Nephron (organoid): ENCODE results near the gene KDM5C.

Source experiments
- H3K27ac Mint-ChIP-seq, 3 experiments: 2 replicates each; pipeline ENCODE4 v1.8.0; 2020; ENCODE audit warnings: mixed read lengths in 3 of 3, mild to moderate bottlenecking in 2 of 3, moderate library complexity in 1 of 3
- H3K27me3 Mint-ChIP-seq: 2 replicates; pipeline ENCODE4 v1.8.0; 2021; ENCODE audit warnings: low read depth, mild to moderate bottlenecking, moderate library complexity, mixed read lengths
- H3K36me3 Mint-ChIP-seq: 2 replicates; pipeline ENCODE4 v1.8.0; 2020; ENCODE audit warnings: low read depth, mixed read lengths
- H3K4me1 Mint-ChIP-seq: 2 replicates; pipeline ENCODE4 v1.8.0; 2020; ENCODE audit warnings: mixed read lengths
- H3K4me3 Mint-ChIP-seq, 3 experiments: 2 replicates each; pipeline ENCODE4 v1.8.0; 2020; ENCODE audit warnings: mild to moderate bottlenecking in 3 of 3, mixed read lengths in 3 of 3, moderate library complexity in 2 of 3
- H3K9me3 Mint-ChIP-seq: 2 replicates; pipeline ENCODE4 v1.8.0; 2020; ENCODE audit warnings: mixed read lengths
- TF ChIP-seq, protein P1 (sequence below), 3 experiments: fragments of 200-600 bp; sonication (generic); IDR thresholded peaks; one replicate each; pipeline ENCODE4 v1.5.0; 2021; ENCODE audit warnings: antibody characterized with exemption in 3 of 3; ENCODE audit not compliant: unreplicated experiment in 3 of 3

KDM5C gene

DNA sequence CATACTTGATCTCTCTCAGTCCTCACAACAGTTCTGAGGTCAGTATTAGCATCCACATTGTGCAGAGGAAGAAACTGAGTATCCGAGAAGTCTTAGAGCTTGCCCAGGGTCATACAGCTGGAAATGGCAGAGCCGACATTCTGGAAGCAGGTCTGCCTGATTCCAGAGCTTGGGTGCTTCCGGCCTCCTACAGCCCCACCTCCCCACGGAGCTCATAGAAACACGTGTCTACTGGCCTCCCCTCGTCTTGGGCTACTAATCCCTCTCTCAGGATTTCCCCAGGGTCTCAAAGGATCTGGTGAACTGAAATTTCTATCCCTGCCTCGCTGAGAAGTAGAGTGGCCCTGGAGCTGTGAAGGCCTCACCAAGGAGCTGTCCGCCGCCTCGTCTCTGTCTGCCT lies 12.0 kb upstream of the KDM5C start:
- H3K27ac Mint-ChIP-seq = no peak overlapping the region
- no peaks in the 10 kb centered on the region for H3K4me1 Mint-ChIP-seq
- H3K9me3 Mint-ChIP-seq = peaks cover 8% of the 10 kb centered on the region
- TF ChIP-seq, protein P1, sequence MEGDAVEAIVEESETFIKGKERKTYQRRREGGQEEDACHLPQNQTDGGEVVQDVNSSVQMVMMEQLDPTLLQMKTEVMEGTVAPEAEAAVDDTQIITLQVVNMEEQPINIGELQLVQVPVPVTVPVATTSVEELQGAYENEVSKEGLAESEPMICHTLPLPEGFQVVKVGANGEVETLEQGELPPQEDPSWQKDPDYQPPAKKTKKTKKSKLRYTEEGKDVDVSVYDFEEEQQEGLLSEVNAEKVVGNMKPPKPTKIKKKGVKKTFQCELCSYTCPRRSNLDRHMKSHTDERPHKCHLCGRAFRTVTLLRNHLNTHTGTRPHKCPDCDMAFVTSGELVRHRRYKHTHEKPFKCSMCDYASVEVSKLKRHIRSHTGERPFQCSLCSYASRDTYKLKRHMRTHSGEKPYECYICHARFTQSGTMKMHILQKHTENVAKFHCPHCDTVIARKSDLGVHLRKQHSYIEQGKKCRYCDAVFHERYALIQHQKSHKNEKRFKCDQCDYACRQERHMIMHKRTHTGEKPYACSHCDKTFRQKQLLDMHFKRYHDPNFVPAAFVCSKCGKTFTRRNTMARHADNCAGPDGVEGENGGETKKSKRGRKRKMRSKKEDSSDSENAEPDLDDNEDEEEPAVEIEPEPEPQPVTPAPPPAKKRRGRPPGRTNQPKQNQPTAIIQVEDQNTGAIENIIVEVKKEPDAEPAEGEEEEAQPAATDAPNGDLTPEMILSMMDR (IDR thresholded peaks at IDR 0.05; ENCODE audit: unreplicated experiment in 3 of 3) = no peak
- no peaks in the 10 kb centered on the region for H3K27me3 Mint-ChIP-seq
- H3K36me3 Mint-ChIP-seq = peaks cover 10% of the 10 kb centered on the region
- no peak overlapping the region for H3K4me3 Mint-ChIP-seq

DNA sequence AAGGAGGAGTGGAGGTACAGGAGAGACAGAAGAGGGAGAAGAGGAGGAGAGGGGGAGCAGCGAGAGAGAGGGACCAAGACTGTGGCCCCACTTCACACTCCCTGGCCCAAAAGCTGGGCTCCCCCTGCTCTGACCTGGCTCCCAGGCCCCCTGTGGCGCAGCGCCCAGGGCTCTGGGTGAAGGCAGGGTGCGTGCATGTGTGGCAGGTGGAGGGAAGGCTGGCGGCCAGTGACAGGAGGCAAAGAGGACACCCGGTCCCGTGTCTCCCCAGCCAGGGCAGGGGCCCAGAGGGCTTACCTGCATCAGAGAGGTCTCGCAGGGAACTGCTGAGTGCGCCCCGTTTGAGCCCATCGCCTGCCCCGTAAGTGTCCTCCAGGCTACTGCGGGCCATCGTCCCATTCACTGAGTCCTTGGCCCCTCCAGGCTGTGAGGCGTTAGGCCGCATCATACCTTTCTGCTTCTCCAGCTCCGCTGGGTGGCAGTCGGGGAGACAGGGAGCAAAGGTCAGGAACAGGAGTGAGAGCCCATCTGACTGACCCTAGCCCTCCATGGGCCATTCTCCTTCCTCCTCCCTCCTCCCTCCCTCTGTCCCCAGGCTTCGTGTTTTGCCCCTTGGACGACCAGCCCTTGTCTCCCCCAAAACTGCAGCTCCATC lies 11.1 kb upstream of the KDM5C start:
- no peaks in the 10 kb centered on the region for H3K4me1 Mint-ChIP-seq
- no peak overlapping the region for H3K27ac Mint-ChIP-seq

DNA sequence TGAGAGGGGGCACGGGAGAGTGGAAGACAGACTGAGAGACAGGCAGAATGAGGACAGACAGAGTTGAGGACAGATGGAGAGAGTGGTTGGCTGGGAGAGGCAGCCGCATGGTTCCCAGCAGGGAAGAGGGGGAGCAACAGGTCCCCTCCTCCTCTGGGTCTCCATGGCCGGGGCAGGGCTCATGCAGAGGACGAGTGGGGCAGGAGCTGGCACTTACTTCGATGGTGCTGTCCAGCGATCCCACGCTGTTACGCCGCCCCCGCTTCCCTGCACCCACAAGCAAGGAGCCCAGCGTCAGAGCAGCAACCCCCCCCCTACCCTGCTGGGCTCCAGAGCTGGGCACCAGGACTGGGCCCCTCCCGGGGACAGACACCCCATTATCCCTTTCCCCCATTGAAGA lies 10.6 kb upstream of the KDM5C start:
- no peaks in the 10 kb centered on the region for H3K27me3 Mint-ChIP-seq
- H3K4me1 Mint-ChIP-seq = no peaks in the 10 kb centered on the region
- peaks cover 8% of the 10 kb centered on the region for H3K36me3 Mint-ChIP-seq
- no peak overlapping the region for H3K4me3 Mint-ChIP-seq
- H3K9me3 Mint-ChIP-seq = peaks cover 8% of the 10 kb centered on the region
- no peak overlapping the region for H3K27ac Mint-ChIP-seq
- TF ChIP-seq, protein P1 (IDR thresholded peaks at IDR 0.05; ENCODE audit: unreplicated experiment in 3 of 3) = no peak

More for the DNA sequence above, 11.1 kb upstream of the KDM5C start:
- peaks cover 8% of the 10 kb centered on the region for H3K9me3 Mint-ChIP-seq
- TF ChIP-seq, protein P1 (IDR thresholded peaks at IDR 0.05; ENCODE audit: unreplicated experiment in 3 of 3) = no peak
- peaks cover 8% of the 10 kb centered on the region for H3K36me3 Mint-ChIP-seq
- H3K27me3 Mint-ChIP-seq = no peaks in the 10 kb centered on the region
- no peak overlapping the region for H3K4me3 Mint-ChIP-seq

DNA sequence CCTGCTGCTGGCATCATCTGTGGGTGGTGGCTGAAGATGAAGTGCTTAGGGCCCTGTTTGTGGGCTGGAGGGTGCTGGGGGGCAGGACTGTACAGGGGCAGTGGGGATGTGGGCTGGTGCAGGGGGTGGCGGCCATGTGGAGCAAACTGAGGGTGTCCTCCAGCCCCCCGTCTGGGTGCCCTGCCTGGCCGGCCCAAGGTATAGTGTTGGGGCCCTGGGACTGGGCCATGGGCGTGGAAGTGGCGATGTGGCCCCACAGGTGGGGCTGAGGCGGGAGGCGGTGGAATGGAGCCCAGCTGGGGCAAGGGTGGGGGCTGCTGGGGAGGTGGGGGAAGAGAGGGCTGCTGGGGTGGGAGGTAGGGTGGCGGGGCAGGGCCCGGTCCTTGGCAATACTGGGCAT lies 9.5 kb upstream of the KDM5C start:
- H3K4me3 Mint-ChIP-seq = no peak overlapping the region
- no peak overlapping the region for H3K27ac Mint-ChIP-seq
- TF ChIP-seq, protein P1 (IDR thresholded peaks at IDR 0.05; ENCODE audit: unreplicated experiment in 3 of 3) = no peak
- H3K9me3 Mint-ChIP-seq = peaks cover 8% of the 10 kb centered on the region
- H3K27me3 Mint-ChIP-seq = no peaks in the 10 kb centered on the region
- H3K36me3 Mint-ChIP-seq = peaks cover 8% of the 10 kb centered on the region
- no peaks in the 10 kb centered on the region for H3K4me1 Mint-ChIP-seq

DNA sequence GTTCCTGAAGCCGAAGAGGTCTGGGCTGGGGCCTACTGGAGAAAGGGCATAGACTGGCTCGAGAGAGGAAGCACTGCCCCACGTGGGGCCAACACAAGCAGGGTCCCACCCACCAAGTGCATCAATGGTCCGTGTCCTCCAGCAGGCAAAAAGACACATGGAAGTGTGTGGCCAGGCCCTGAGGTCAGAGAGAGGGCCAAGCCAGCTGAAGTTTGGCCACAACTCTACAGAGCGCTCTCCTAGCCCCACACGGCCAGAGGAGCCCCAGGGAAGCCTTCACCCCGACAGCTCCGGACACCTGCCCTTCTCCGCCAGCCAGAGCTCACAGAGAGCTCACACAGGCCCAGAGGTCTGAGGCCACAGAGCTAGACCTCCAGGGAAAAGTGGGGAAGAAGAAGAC lies 8.5 kb upstream of the KDM5C start:
- H3K4me3 Mint-ChIP-seq = no peak overlapping the region
- H3K36me3 Mint-ChIP-seq = peaks cover under 1% of the 10 kb centered on the region
- H3K9me3 Mint-ChIP-seq = peaks cover 3% of the 10 kb centered on the region
- no peaks in the 10 kb centered on the region for H3K27me3 Mint-ChIP-seq
- no peaks in the 10 kb centered on the region for H3K4me1 Mint-ChIP-seq
- no peak overlapping the region for H3K27ac Mint-ChIP-seq
- TF ChIP-seq, protein P1 (IDR thresholded peaks at IDR 0.05; ENCODE audit: unreplicated experiment in 3 of 3) = no peak

DNA sequence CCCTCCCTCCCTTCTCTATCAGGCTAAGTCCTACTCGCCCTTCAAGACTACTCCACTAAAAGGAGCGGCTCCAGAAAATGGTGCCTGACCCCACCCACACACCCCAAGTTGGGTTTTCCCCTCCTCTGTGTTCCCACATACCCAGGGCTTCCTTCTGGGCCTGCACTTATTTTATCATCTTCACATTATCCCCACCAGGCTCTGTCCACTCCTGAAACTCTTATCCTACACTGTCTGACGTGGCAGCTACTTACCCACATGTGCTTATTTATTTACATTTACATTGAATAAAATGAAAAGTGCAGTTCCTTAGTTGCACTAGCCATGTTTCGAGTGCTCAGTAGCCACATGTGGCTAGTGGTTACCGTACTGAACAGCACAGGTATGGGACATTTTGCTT lies 5.1 kb upstream of the KDM5C start:
- no peak overlapping the region for H3K27ac Mint-ChIP-seq
- H3K9me3 Mint-ChIP-seq = no peaks in the 10 kb centered on the region
- TF ChIP-seq, protein P1 (IDR thresholded peaks at IDR 0.05; ENCODE audit: unreplicated experiment in 3 of 3) = no peak
- H3K27me3 Mint-ChIP-seq = no peaks in the 10 kb centered on the region
- no peaks in the 10 kb centered on the region for H3K4me1 Mint-ChIP-seq
- no peaks in the 10 kb centered on the region for H3K36me3 Mint-ChIP-seq
- H3K4me3 Mint-ChIP-seq = no peak overlapping the region
